HS-5 (cell line): ENCODE data around the gene FILIP1L.

Experiments
- DNase-seq: peaks from one replicate; pipeline ENCODE4 v3.0.0-alpha.2; 2012; ENCODE audit warnings: low read depth

The FILIP1L gene

GRCh38 chr3:100114413-100115030 lies at the start of gene FILIP1L:
TSS of gene FILIP1L (minus strand) at chr3:100114501.
- DNase-seq, result no peak

- no peak for DNase-seq
Measured at GRCh38 chr3:100163787-100164186, 49.5 kb upstream of the FILIP1L start.

DNA sequence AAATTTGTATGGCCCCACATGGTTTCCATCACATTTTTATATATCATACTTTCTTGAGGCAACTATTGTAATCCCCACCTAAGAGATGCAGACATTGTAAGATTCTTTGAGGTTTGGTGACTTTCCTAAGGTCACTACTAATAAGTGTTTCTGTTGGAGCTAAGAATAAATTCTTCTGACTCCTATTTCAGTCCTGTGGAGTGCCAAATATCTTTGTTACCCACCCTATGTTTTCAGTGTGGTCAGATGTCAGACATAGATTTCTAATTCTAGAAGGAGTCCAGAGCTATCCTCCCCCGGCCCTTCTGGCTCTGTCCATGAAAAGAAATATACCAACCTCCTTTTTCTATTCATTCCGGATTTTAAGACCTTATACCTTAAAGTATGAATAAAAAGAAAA lies 46.2 kb upstream of the FILIP1L start:
- DNase-seq, result no peak

- peak; percentile 59 for DNase-seq
Measured at GRCh38 chr3:100159331-100160153, 45.2 kb upstream of the FILIP1L start.

- no peak for DNase-seq
Measured at GRCh38 chr3:100158918-100159330, 44.6 kb upstream of the FILIP1L start.

DNA sequence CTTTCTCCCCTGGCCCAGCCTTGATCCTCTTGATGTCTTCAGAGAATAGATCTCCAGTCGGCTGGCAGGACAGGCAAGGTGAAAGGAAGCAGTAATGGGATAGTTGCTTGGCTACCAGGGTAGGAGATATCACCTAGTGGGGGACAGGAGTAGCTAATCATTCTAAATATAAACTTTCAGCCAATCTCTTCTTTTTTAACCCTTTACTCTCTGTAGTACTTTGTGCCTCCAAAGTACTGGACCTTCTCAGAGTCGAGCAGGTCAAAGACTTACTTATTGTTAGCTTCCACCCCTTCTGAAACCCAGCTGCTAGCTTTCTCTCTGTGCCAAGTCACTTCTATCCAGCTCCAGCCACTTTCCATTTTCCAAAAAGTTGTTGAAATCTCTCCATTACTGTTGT lies 43.4 kb upstream of the FILIP1L start:
- DNase-seq, result no peak

DNA sequence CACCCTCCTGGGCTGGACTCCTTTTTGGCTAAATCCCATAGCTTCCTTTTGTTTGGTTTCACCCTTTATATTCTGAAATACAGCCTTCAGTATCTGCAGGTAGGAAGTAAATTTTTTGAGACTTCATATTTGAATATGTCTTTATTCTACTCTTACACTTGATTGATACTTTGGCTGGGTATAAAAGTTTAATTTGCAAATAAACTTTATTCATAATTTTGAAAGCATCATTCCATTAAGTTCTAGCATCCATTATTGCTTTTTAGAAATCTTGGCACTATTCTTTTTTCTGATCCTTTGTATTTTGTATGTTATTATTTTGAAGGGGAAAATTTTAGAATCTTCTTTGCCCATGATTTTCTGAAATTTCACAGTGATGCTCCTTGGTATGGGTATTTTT lies 41.3 kb upstream of the FILIP1L start:
- DNase-seq, result no peak

DNA sequence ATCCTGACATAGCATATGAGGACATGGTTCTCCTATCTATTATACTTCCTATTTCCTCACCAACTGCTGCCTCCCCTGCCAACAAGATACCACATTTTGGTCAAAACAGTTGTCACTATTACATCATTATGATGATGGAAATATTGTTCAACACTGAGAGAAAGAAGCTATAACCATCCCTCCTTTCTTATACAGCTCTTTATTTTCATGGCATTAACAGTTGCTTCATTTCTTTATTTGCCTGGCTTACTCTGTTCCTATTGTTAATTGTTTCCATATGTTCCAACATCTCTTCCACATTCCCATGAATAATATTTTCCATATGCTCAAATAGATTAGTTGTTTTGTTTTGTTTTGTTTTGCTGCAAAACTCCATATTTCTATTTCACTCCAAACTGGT lies 40.8 kb upstream of the FILIP1L start:
- DNase-seq, result peak; percentile 30

DNA sequence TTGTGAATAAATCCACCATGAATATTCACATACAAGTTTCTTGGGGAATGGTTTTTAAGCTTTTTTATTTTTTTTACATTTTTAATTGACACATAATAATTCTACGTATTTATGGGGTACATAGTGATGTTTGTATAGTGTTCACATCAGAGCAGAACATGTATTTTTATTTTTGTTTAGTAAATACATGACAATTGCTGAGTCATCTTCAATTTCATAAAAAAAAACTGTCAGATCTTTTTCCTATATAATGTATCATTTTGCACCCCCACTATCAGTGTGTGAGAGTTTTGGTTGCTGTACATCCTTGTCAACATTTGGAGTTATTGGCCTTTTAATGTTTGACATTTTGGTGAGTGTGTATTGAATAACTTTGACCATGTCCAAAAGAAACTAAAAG lies 39.9 kb upstream of the FILIP1L start:
- no peak for DNase-seq

DNA sequence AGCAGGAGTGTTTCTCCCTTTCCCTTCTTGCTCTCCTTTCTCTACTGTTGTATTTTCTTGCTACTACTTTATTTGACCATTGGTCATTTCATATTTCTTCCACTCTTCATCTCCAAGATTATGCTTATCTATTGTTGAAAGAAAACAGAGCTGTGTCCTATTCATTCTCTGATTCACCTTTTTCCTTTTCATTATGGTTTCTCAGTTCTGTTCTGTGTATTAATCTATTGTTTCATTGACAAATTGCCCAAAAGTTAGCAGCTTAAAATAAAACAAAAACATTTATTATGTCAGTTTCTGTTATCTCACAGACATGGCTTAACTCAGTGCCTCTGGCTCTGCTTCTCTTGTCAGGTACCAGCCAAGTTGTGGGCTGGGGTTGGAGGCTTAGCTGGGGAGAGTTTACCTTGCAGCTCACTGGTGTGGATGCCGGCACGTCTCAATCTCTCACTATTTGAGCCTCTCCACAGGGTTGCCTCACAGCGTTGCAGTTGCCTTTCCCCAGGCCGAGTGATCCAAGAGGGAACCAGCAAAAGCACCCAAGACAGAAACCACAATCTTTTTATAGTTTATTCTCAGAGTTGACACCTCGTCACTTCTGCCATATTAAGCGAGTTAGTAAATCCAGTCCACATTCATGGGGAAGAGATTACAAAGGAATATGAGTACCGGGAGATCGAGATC lies 36.9 kb upstream of the FILIP1L start:
- DNase-seq, result no peak

DNA sequence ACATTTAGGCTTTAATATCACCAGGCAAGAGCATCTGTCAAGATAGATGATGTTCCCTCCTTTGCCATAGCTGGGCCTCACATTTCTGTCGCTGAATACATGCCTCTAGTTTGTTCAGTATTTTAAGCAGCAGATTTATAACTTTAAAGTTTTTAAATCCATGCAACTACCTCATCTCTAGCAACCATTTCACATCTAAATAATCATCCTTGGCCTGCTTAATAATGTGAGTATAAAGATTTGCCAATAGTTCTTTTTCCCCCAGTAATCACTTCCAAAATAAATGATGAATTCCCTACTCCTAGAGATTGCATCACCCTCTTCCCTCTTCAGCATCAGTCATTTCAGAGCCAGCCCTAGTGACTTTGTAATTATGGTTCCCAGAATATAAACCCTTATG lies 36.2 kb upstream of the FILIP1L start:
- DNase-seq, result no peak

- no peak for DNase-seq
Measured at GRCh38 chr3:100149713-100150415, 35.6 kb upstream of the FILIP1L start.

DNA sequence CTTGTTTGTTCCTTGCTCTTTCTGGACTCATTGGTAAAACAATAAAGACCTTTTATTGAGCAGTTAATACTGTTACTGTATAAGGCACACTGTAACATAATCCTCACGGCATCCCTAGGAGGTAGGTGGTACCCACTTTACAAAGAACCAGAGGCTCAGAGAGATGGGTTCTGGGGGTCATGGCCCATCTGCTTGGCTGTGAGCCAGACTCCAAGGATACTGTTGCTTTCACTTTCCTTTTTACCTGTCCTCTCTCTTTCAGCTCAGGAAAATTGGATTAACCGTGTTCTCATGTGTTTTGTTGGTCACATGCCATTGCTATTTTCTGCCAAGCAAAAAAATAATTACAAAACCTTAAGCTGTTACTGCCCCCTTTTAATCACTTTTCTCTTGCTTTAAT lies 34.8 kb upstream of the FILIP1L start:
- no peak for DNase-seq

- DNase-seq, result no peak
Measured at GRCh38 chr3:100144255-100144866, 30.1 kb upstream of the FILIP1L start.

- DNase-seq, result no peak
Measured at GRCh38 chr3:100141586-100141985, 27.3 kb upstream of the FILIP1L start.

DNA sequence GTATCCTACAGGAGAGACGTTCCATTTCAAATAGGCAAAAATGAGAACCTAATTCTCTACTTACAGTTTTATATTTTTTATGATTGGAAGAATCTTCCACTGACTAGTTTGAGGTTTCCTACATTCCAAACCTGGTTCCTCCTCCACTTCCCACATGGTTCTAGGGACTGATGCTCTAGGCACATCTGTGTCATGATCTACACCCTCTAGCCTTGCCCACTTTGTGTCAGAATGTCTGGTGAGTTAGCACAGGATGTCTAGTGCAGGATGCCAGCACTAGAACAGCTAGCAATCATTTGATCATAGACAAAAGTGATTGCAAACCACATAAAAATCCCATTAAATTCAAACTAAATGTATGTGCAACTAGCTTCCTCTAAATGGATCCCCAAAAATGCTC lies 26.7 kb upstream of the FILIP1L start:
- DNase-seq, result no peak

- DNase-seq, result no peak
Measured at GRCh38 chr3:100136921-100137320, 22.6 kb upstream of the FILIP1L start.

- DNase-seq, result no peak
Measured at GRCh38 chr3:100131241-100131640, 16.9 kb upstream of the FILIP1L start.

- DNase-seq, result no peak
Measured at GRCh38 chr3:100129941-100130340, 15.6 kb upstream of the FILIP1L start.

GRCh38 chr3:100128565-100128964 lies 14.3 kb upstream of the FILIP1L start:
- DNase-seq, result no peak

DNA sequence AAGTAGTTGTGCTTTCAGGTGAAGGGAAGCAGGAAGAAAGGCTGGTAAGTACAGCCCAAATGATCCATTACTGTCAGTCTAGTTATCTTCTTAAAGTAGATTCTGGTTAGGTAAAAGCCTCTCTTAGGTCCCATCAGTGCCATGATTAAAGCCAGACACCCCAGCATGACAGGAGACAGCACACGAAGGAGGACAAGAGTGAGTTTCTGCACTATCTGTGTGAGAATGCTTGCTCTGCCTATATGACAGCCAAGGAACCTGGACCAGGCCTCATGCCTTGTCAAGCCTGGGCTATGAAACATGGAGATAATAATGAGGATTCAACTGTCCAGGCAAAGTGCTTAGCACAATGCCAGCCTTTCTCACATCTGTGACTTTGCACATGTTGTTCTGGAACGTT lies 13.5 kb upstream of the FILIP1L start:
- no peak for DNase-seq
